Caco-2 (cell line): ENCODE measurements around the gene RNF130. TPM values are rescaled to one million over a fixed set of nuclear protein-coding genes. Genes with fewer than 3 reads are reported as not detected.
A peak's percentile ranks its signal among the peaks of the same experiment; 100 is the strongest.
"Not testable (repeated sequence)": the region's sequence is repeated elsewhere in the genome, so short reads cannot be mapped to it uniquely, and the experiment has no call there.

Source experiments
- BruUV-seq: library from RNA; stranded (reverse); fragments of 400-500 nt; replicated peaks from 2 replicates; lab custom pipeline; 2021; lab: Mats Ljungman, UMichigan
- CTCF ChIA-PET: fragments of 300-600 bp; sonication (Branson Sonifier 250); formaldehyde crosslinking; loops from one replicate; lab custom pipeline; 2022; ENCODE audit warnings: antibody characterized with exemption; lab: Charles Lee
- POLR2A ChIA-PET: fragments of 300-600 bp; sonication (Branson Sonifier 250); formaldehyde crosslinking; loops from one replicate; lab custom pipeline; 2022; ENCODE audit warnings: antibody characterized with exemption; lab: Charles Lee
- DNase-seq, 2 experiments: peaks; one replicate each; pipeline versions ENCODE4 v3.0.0 to v3.0.0-alpha.2; 2020 to 2022
- H3K27me3 ChIP-seq: replicated peaks from 2 replicates; pipeline ENCODE4 v1.6.0; 2011; ENCODE audit warnings: low read length; ENCODE audit not compliant: control insufficient read depth, insufficient read depth
- H3K36me3 ChIP-seq: 2 replicates; pipeline ENCODE4 v1.5.1; 2011; ENCODE audit warnings: low read length; ENCODE audit not compliant: control insufficient read depth, insufficient read depth
- H3K4me1 ChIP-seq: fragments of 250-450 bp; sonication (Bioruptor Pico); 2 replicates; pipeline ENCODE4 v1.5.1; 2020; ENCODE audit warnings: mild to moderate bottlenecking
- H3K4me3 ChIP-seq: 2 replicates; pipeline ENCODE4 v1.5.1; 2011; ENCODE audit warnings: low read depth, mild to moderate bottlenecking, control low read depth, low read length
- H3K9me3 ChIP-seq: fragments of 250-450 bp; sonication (Bioruptor Pico); 2 replicates; pipeline ENCODE4 v1.5.1; 2020; ENCODE audit warnings: mild to moderate bottlenecking, moderate library complexity
- H3K27ac Mint-ChIP-seq: one replicate; pipeline ENCODE4 v1.8.0; 2022; ENCODE audit warnings: mixed read lengths; ENCODE audit not compliant: unreplicated experiment
- H3K27me3 Mint-ChIP-seq: one replicate; pipeline ENCODE4 v1.8.0; 2022; ENCODE audit warnings: mixed read lengths; ENCODE audit not compliant: insufficient read depth, unreplicated experiment
- H3K36me3 Mint-ChIP-seq: one replicate; pipeline ENCODE4 v1.8.0; 2022; ENCODE audit warnings: mild to moderate bottlenecking, mixed read lengths; ENCODE audit not compliant: insufficient read depth, unreplicated experiment
- H3K4me1 Mint-ChIP-seq: one replicate; pipeline ENCODE4 v1.8.0; 2022; ENCODE audit warnings: low read depth, mixed read lengths; ENCODE audit not compliant: unreplicated experiment
- H3K4me3 Mint-ChIP-seq: one replicate; pipeline ENCODE4 v1.8.0; 2022; ENCODE audit warnings: mild to moderate bottlenecking, moderate library complexity, mixed read lengths; ENCODE audit not compliant: unreplicated experiment
- H3K9me3 Mint-ChIP-seq: one replicate; pipeline ENCODE4 v1.8.0; 2022; ENCODE audit warnings: mixed read lengths; ENCODE audit not compliant: unreplicated experiment
- intact Hi-C: fragments of 100-400 bp; cut with micrococcal nuclease; formaldehyde crosslinking; loops from one replicate; pipeline ENCODE4 v1.10.0; 2022; ENCODE audit not compliant: unreplicated experiment
- total RNA-seq: library from RNA; stranded (reverse); gene quantifications from 2 replicates; pipeline ENCODE4 v1.2.3, GENCODE V29; 2022
- TF ChIP-seq, protein P1 (sequence below), 2 experiments: fragments of 200-600 bp in 1 of 2; IDR thresholded peaks; 1 replicate in 1 of 2; 2 replicates in 1 of 2; pipeline versions ENCODE4 v1.5.1 to v1.8.0; 2011 to 2022; ENCODE audit warnings: antibody characterized with exemption in 1 of 2, control low read depth in 1 of 2, inconsistent platforms in 1 of 2, low read depth in 1 of 2, low read length in 1 of 2, mild to moderate bottlenecking in 1 of 2, moderate library complexity in 1 of 2; ENCODE audit not compliant: insufficient read depth in 1 of 2, severe bottlenecking in 1 of 2, unreplicated experiment in 1 of 2

Gene RNF130
- total RNA-seq, 1 experiment from 2014 or later, result 34.5 TPM

DNA sequence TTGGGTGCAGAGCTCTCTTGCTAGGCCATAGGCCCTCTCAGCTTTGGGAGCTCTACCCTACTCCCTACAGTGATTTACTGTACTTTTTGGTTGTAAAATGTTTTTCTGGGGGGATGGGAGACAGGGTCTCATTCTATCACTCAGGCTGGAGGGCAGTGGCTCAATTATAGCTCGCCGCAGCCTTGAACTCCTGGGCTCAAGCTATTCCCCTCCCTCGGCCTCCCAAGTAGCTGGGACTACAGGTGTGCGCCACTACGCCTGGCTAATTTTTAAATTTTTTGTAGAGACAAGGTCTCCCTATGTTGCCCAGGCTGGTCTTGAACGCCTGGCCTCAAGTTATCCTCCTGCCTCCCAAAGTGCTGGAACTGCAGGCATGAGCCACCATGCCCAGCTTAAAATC lies 21.7 kb upstream of the RNF130 start:
- no peaks in the 10 kb centered on the region for H3K27me3 Mint-ChIP-seq
- CTCF ChIA-PET, result no interaction called here

DNA sequence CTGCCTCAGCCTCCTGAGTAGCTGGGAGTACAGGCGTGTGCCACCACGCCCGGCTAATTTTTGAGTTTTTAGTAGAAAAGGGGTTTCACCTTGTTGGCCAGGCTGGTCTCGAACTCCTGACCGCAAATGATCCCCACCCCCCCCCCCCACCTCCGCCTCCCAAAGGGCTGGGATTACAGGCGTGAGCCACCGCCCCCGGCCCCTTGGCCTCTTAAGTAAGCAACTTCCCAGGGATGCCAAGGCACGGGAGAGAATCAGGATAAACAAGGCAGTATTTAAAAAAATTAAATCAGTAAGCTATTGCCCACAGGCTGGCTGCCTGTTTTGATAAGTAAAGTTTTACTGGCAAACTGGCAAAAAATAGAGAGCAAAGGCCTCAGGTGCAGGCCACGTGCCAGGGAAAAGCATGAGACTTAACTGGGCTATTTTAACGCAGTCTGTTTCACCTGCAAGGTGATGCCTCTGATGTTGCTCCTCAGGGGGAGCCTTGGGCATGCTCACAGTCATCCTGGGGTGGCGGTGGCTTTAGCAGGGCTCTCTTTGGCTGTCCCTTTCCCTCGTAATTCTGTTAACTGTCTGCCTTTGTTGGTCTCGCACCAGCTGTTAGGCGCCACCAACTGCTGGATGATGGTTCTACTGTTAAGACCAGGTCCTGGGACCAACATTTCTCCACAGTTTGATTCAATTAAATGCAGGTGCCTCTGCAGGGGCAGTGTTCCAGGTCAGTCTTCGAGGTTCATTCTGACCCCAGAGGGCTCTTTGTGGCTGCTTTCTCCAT lies 19.4 kb upstream of the RNF130 start:
- DNase-seq, result peak; percentile 61 to 70
- Histone ChIP-seq H3K36me3 (no peaks in the 10 kb centered on the region), H3K9me3 (no peaks in the 10 kb centered on the region), H3K27me3 (no peaks in the 10 kb centered on the region), H3K4me1 (0 out of 2 replicates have a peak, but pooled peaks cover 3% of the 10 kb centered on the region), H3K4me3 (peak overlapping the region; percentile 62)
- intact Hi-C loops, result loop anchor here (1.0 kb wide), 2 partner anchors 19 to 105 kb away; no protein-coding TSS in a partner anchor
- H3K9me3 Mint-ChIP-seq, result no peaks in the 10 kb centered on the region
- peak overlapping the region; percentile 71 for H3K27ac Mint-ChIP-seq
- H3K4me3 Mint-ChIP-seq, result peak overlapping the region; percentile 76
- ChIA-PET CTCF (interaction anchor here (0.6 to 0.9 kb wide), 5 partner anchors 42 to 421 kb away, joined by 3 to 4 read pairs (median 3); no protein-coding TSS in a partner anchor), POLR2A (interaction anchor here (0.7 kb wide), 1 partner anchor 40 kb away, joined by 6 read pairs; no protein-coding TSS in a partner anchor)
- H3K4me1 Mint-ChIP-seq, result no peaks in the 10 kb centered on the region
- TF ChIP-seq, protein P1, sequence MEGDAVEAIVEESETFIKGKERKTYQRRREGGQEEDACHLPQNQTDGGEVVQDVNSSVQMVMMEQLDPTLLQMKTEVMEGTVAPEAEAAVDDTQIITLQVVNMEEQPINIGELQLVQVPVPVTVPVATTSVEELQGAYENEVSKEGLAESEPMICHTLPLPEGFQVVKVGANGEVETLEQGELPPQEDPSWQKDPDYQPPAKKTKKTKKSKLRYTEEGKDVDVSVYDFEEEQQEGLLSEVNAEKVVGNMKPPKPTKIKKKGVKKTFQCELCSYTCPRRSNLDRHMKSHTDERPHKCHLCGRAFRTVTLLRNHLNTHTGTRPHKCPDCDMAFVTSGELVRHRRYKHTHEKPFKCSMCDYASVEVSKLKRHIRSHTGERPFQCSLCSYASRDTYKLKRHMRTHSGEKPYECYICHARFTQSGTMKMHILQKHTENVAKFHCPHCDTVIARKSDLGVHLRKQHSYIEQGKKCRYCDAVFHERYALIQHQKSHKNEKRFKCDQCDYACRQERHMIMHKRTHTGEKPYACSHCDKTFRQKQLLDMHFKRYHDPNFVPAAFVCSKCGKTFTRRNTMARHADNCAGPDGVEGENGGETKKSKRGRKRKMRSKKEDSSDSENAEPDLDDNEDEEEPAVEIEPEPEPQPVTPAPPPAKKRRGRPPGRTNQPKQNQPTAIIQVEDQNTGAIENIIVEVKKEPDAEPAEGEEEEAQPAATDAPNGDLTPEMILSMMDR (IDR thresholded peaks at IDR 0.05; ENCODE audit: insufficient read depth in 1 of 2, low read depth in 1 of 2, low read length in 1 of 2, severe bottlenecking in 1 of 2, unreplicated experiment in 1 of 2), result peak in 1 of 2 experiments; percentile 38
- no peaks in the 10 kb centered on the region for H3K27me3 Mint-ChIP-seq
- H3K36me3 Mint-ChIP-seq, result no peaks in the 10 kb centered on the region
- no TSS peak for BruUV-seq

More for the DNA sequence above, 21.7 kb upstream of the RNF130 start:
- Histone ChIP-seq H3K4me1 (0 out of 2 replicates have a peak, but pooled peaks cover 3% of the 10 kb centered on the region), H3K36me3 (no peaks in the 10 kb centered on the region), H3K9me3 (no peaks in the 10 kb centered on the region), H3K27me3 (no peaks in the 10 kb centered on the region), H3K4me3 (no peak overlapping the region)
- Mint-ChIP-seq H3K27ac (no peak overlapping the region), H3K4me3 (no peak overlapping the region), H3K36me3 (no peaks in the 10 kb centered on the region), H3K4me1 (no peaks in the 10 kb centered on the region), H3K9me3 (no peaks in the 10 kb centered on the region)
- TF ChIP-seq, protein P1 (IDR thresholded peaks at IDR 0.05; ENCODE audit: insufficient read depth in 1 of 2, low read depth in 1 of 2, low read length in 1 of 2, severe bottlenecking in 1 of 2, unreplicated experiment in 1 of 2), result no peak
- no peak for DNase-seq
- intact Hi-C loops, result no loop called here
- no TSS peak for BruUV-seq
- POLR2A ChIA-PET, result no interaction called here

DNA sequence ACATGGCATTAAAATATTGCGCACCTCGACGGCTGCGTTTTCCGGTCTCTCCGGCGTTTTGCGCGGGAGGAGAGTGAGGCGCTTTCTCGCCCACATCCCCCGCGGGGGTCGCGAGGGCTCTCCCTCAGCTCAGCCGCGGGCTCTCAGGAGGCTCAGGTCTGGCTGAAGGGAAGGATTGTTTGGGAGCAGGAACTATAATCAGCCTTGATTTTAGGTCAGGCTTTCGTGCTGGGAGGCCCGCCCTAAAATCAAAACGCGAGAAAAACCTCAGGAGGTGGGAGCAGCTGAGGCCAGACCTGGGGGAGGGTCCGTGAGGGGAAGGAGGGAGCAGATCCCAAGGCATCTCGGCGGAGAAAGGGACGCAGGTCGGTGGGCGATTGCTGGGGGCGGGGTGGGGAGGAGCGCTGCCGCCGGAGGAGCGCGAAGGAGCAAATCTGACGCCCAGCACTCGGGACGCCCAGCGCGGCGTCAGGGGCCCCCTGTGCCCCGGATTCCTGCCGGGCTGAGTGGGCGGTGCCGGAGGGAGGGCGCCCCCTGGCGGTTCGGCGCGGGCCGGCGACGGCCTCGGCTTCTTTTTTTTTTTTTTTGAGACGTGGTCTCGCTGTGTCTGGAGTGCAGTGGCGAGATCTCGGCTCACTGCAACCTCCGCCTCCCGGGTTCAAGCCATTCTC lies 18.7 kb upstream of the RNF130 start:
- Mint-ChIP-seq H3K4me3 (peak overlapping the region; percentile 76), H3K27ac (peak overlapping the region; percentile 71), H3K9me3 (no peaks in the 10 kb centered on the region), H3K36me3 (no peaks in the 10 kb centered on the region), H3K4me1 (no peaks in the 10 kb centered on the region), H3K27me3 (no peaks in the 10 kb centered on the region)
- DNase-seq, result peak; percentile 75 to 90
- ChIA-PET POLR2A (interaction anchor here (0.7 kb wide), 1 partner anchor 41 kb away, joined by 6 read pairs; no protein-coding TSS in a partner anchor), CTCF (interaction anchor here (0.6 to 0.9 kb wide), 5 partner anchors 26 to 252 kb away, joined by 3 to 6 read pairs (median 4); no protein-coding TSS in a partner anchor)
- Histone ChIP-seq H3K36me3 (no peaks in the 10 kb centered on the region), H3K9me3 (no peaks in the 10 kb centered on the region), H3K27me3 (no peaks in the 10 kb centered on the region), H3K4me3 (peak overlapping the region; percentile 62), H3K4me1 (peaks cover 5% of the 10 kb centered on the region; the same call in 1 of the 2 replicates)
- TF ChIP-seq, protein P1 (IDR thresholded peaks at IDR 0.05; ENCODE audit: insufficient read depth in 1 of 2, low read depth in 1 of 2, low read length in 1 of 2, severe bottlenecking in 1 of 2, unreplicated experiment in 1 of 2), result peak; percentile 76 to 92
- intact Hi-C loops, result loop anchor here (1.0 kb wide), 2 partner anchors 18 to 104 kb away; no protein-coding TSS in a partner anchor
- no TSS peak for BruUV-seq

DNA sequence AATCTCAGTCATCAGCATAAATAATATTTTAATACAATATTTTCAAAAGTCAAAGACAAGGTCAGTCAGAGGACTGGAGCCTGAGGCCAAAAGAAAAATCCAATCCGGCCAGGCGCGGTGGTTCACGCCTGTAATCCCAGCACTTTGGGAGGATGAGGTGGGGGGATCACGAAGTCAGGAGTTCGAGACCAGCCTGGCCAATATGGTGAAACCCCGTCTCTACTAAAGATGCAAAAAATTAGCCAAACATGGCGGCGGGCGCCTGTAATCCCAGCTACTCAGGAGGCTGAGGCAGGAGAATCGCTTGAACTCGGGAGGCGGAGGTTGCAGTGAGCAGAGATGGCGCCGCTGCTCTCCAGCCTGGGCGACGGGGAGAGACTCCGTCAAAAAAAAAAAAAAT lies 18.1 kb upstream of the RNF130 start:
- intact Hi-C loops, result loop anchor here (1.0 kb wide), 2 partner anchors 17 to 103 kb away; no protein-coding TSS in a partner anchor
- peaks cover 11% of the 10 kb centered on the region for H3K4me1 ChIP-seq
- H3K4me3 ChIP-seq, BruUV-seq, POLR2A ChIA-PET, H3K27me3 Mint-ChIP-seq, H3K36me3 Mint-ChIP-seq, H3K4me1 Mint-ChIP-seq, H3K9me3 Mint-ChIP-seq, DNase-seq, H3K27me3 ChIP-seq, H3K36me3 ChIP-seq, H3K9me3 ChIP-seq: not testable (repeated sequence)
- peak overlapping the region; percentile 71 for H3K27ac Mint-ChIP-seq
- H3K4me3 Mint-ChIP-seq, result peak overlapping the region; percentile 76
- CTCF ChIA-PET, result interaction anchor here (0.6 to 0.7 kb wide), 3 partner anchors 25 to 252 kb away, joined by 3 to 6 read pairs (median 5); no protein-coding TSS in a partner anchor
